BLaER1 treated with 17β-estradiol and CSF1 and Interleukin-3, amounts not matched to agents 10 nM and 100 nM (cell line): Measurements from ENCODE around the gene CYTH4.
A peak's percentile ranks its signal among the peaks of the same experiment; 100 is the strongest.

ENCODE experiments used
- H3K27ac ChIP-seq, 11 experiments: shearing (Covaris generic); formaldehyde crosslinking; 2 replicates each; pipeline ENCODE4 v1.8.1; 2022
- H3K27me3 ChIP-seq, 11 experiments: shearing (Covaris generic); formaldehyde crosslinking; 2 replicates each; pipeline ENCODE4 v1.8.1; 2022
- H3K36me3 ChIP-seq, 11 experiments: shearing (Covaris generic); formaldehyde crosslinking; 2 replicates each; pipeline ENCODE4 v1.8.1; 2022
- H3K4me1 ChIP-seq, 10 experiments: shearing (Covaris generic); formaldehyde crosslinking; 2 replicates each; pipeline ENCODE4 v1.8.1; 2022
- H3K4me2 ChIP-seq, 11 experiments: shearing (Covaris generic); formaldehyde crosslinking; 2 replicates each; pipeline ENCODE4 v1.8.1; 2022
- H3K4me3 ChIP-seq, 10 experiments: shearing (Covaris generic); formaldehyde crosslinking; 2 replicates each; pipeline ENCODE4 v1.8.1; 2022
- H3K9ac ChIP-seq, 11 experiments: shearing (Covaris generic); formaldehyde crosslinking; 2 replicates each; pipeline ENCODE4 v1.8.1; 2022
- H3K9me3 ChIP-seq, 11 experiments: shearing (Covaris generic); formaldehyde crosslinking; replicated peaks in 1 of 11; 2 replicates each; pipeline ENCODE4 v1.8.1; 2022
- H4K20me1 ChIP-seq, 11 experiments: shearing (Covaris generic); formaldehyde crosslinking; 2 replicates each; pipeline ENCODE4 v1.8.1; 2022
- Cebpa-rat ChIP-seq, 11 experiments: shearing (Covaris generic); IDR thresholded peaks; 2 replicates each; pipeline ENCODE4 v1.8.1; 2022

Gene CYTH4

DNA sequence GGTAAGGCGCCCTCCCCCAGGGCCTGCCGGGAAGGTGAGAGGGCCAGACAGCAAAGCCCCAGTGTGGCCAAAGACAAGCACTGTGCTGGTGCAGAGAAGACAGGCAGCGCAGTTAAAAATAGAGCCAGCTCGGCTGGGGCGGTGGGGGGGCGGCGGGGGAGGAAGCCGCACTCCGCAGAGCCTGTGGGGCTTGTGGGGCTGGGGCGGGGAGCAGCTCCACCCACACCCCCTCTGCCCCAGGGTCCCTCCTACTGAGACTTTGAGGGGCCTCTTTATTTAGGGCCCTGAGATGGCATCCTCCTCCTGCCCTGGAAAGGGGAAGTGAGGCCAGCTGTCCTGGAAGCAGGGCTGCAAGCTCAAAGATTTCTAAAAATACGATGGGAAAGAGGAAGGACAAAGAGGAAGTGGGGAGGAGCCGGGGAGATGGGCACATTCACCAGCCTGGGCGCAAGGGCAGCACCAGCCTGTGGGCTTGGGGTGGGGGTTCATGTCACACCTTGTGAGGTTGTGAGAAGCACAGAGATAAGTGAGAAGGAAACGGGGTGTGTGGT is 2.6 kb downstream of the CYTH4 start:
- peak overlapping the region; percentile 87 to 95 (median 92) for H3K27ac ChIP-seq
- no peaks in the 10 kb centered on the region for H3K27me3 ChIP-seq
- H3K4me3 ChIP-seq = peak overlapping the region; percentile 58 to 92 (median 67)

DNA sequence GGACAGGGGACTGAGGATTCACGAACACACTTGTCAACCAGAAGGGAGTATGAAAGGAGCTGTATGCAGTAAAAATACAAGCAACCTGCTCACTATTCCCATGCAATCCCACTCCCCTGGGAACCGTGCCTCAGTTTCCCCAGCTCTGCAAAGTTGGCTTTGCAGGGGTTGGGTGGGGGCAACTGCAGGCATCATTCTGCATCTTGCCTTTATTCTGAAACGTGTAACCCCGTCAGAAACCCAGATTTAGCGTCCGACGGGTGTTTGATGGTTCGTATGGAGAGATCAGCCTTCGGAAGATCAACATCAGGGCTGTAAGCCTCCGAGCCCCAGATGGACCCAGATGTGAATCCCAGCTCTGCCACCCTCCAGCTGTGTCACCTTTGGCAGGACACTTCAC is 3.6 kb downstream of the CYTH4 start:
- H3K4me3 ChIP-seq = peak overlapping the region in 5 of 10 experiments; percentile 19 to 86 (median 52); a peak in 8 of 20 replicates
- peaks cover 0 to 56% (median 9%) of the 10 kb centered on the region in 11 experiments; a peak in 12 of 22 replicates for H3K36me3 ChIP-seq
- H3K9ac ChIP-seq = peak overlapping the region in 9 of 11 experiments; percentile 35 to 92 (median 70); a peak in 15 of 22 replicates
- peak overlapping the region; percentile 65 to 99 (median 97) for H3K4me2 ChIP-seq
- peaks cover 0 to 49% (median 0%) of the 10 kb centered on the region in 11 experiments; a peak in 10 of 22 replicates for H4K20me1 ChIP-seq
- H3K9me3 ChIP-seq = peaks cover 0 to 1% (median 0%) of the 10 kb centered on the region in 11 experiments; a peak in 1 of 22 replicates
- peaks cover 69 to 100% (median 97%) of the 10 kb centered on the region in 10 experiments for H3K4me1 ChIP-seq
- no peaks in the 10 kb centered on the region for H3K27me3 ChIP-seq
- H3K27ac ChIP-seq = peak overlapping the region; percentile 75 to 95 (median 92); a peak in 21 of 22 replicates
- no peak for TF ChIP-seq Cebpa-rat (IDR thresholded peaks at IDR 0.05)

More for the DNA sequence above, 2.6 kb downstream of the CYTH4 start:
- H3K4me2 ChIP-seq = peak overlapping the region; percentile 96 to 100 (median 99)
- no peak for TF ChIP-seq Cebpa-rat (IDR thresholded peaks at IDR 0.05)
- H3K4me1 ChIP-seq = peaks cover 69 to 100% (median 97%) of the 10 kb centered on the region in 10 experiments
- H3K36me3 ChIP-seq = peaks cover 0 to 46% (median 9%) of the 10 kb centered on the region in 11 experiments; a peak in 11 of 22 replicates
- peak overlapping the region; percentile 75 to 92 (median 82) for H3K9ac ChIP-seq
- peaks cover 0 to 6% (median 0%) of the 10 kb centered on the region in 11 experiments; a peak in 4 of 22 replicates for H3K9me3 ChIP-seq
- peaks cover 0 to 38% (median 0%) of the 10 kb centered on the region in 11 experiments; a peak in 8 of 22 replicates for H4K20me1 ChIP-seq

DNA sequence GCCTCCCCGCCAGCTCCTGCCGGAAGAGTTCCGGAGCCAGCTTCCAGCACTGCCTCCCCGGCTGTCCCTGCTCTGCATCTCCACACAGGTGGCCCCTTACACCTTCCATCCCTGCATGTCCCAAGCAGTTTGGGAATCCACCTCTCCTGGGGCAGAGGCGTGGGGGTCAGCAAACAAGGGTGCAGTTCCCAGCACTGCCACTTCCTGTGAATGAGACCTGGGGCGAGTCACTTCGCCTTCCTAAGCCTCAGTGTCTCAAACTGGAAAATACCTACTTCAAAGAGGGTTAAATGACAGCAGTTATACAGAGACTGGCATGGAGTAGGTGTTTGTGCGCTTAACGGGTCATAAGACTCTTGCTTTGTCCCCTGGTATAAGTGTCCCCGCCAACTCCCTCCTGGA is 5.2 kb downstream of the CYTH4 start:
- peaks cover 73 to 100% (median 96%) of the 10 kb centered on the region in 10 experiments for H3K4me1 ChIP-seq
- H3K36me3 ChIP-seq = peaks cover 8 to 72% (median 21%) of the 10 kb centered on the region in 11 experiments; a peak in 20 of 22 replicates
- H3K9ac ChIP-seq = peak overlapping the region in 2 of 11 experiments; percentile 28 to 92; a peak in 2 of 22 replicates
- H4K20me1 ChIP-seq = peaks cover 0 to 65% (median 6%) of the 10 kb centered on the region in 11 experiments; a peak in 10 of 22 replicates
- peak overlapping the region; percentile 65 to 99 (median 97); a peak in 20 of 22 replicates for H3K4me2 ChIP-seq
- H3K9me3 ChIP-seq = peaks cover 0 to 12% (median 8%) of the 10 kb centered on the region in 11 experiments; a peak in 14 of 22 replicates
- H3K27ac ChIP-seq = peak overlapping the region in 9 of 11 experiments; percentile 23 to 95 (median 90); a peak in 12 of 22 replicates
- no peak for TF ChIP-seq Cebpa-rat (IDR thresholded peaks at IDR 0.05)
- peak overlapping the region in 2 of 10 experiments; percentile 52 to 86; a peak in 2 of 20 replicates for H3K4me3 ChIP-seq
- no peaks in the 10 kb centered on the region for H3K27me3 ChIP-seq

DNA sequence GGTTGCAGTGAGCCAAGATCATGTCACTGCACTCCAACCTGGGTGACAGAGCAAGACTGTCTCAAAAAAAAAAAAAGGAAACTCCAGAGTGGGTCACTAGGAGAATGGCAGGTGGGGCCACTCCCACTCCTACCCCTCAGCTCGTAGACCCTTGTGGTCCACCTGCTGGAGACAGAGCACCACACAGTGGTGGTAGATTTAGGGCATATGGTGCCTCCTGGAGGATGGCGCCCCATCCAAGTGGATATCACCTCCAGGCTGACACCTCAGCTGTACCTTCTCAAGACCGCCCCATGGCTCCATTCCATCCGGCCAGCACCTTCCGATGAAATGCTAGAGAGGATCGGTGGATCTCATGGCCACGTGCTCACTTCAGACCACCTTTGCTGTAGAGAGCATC is 6.2 kb downstream of the CYTH4 start:
- Histone ChIP-seq H4K20me1 (peaks cover 0 to 75% (median 6%) of the 10 kb centered on the region in 11 experiments; a peak in 10 of 22 replicates), H3K27ac (peak overlapping the region in 3 of 11 experiments; percentile 66 to 90 (median 80); a peak in 4 of 22 replicates), H3K4me3 (no peak overlapping the region), H3K9me3 (peaks cover 0 to 12% (median 8%) of the 10 kb centered on the region in 11 experiments; a peak in 14 of 22 replicates), H3K27me3 (no peaks in the 10 kb centered on the region), H3K9ac (no peak overlapping the region), H3K4me2 (peak overlapping the region; percentile 47 to 99 (median 96)), H3K36me3 (peaks cover 13 to 82% (median 28%) of the 10 kb centered on the region in 11 experiments; a peak in 20 of 22 replicates), H3K4me1 (peaks cover 82 to 94% (median 88%) of the 10 kb centered on the region in 10 experiments)
- TF ChIP-seq Cebpa-rat (IDR thresholded peaks at IDR 0.05) = no peak

DNA sequence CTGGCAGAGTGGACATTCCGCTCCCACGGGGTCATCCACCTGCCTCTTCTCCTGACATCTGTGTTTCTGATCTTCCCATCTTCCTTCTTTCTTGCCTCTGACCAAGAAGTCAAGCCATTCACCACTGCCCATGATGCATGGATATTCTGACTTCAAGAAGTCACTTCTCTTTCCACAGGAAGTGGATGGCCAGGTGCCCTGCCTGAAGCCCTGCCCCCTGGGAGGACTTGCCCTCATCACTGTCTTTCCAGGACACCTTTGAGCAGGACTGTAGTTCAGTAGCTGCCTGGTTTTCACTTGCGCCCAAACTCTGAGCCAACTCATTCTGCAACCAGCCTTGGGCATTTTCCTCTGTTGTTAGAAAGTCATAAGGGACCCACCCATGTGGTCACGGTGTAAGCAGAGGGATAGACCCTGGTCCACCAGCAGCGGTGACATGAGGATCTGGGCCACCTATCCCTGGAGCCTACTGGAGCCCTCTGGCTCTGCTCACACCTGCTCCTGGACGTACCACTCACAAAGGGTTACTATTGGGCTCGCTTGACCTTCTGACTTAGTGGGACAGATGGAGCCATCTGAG is 6.9 kb downstream of the CYTH4 start:
- Histone ChIP-seq H3K27ac (peak overlapping the region in 7 of 11 experiments; percentile 19 to 90 (median 66); a peak in 10 of 22 replicates), H3K27me3 (no peaks in the 10 kb centered on the region), H3K4me3 (no peak overlapping the region; a peak in 1 of 20 replicates), H3K4me2 (peak overlapping the region; percentile 47 to 99 (median 96)), H4K20me1 (peaks cover 0 to 80% (median 6%) of the 10 kb centered on the region in 11 experiments; a peak in 10 of 22 replicates), H3K9me3 (peaks cover 0 to 12% (median 8%) of the 10 kb centered on the region in 11 experiments; a peak in 14 of 22 replicates), H3K9ac (no peak overlapping the region), H3K36me3 (peaks cover 13 to 86% (median 30%) of the 10 kb centered on the region in 11 experiments; a peak in 20 of 22 replicates), H3K4me1 (peaks cover 80 to 89% (median 86%) of the 10 kb centered on the region in 10 experiments)
- TF ChIP-seq Cebpa-rat (IDR thresholded peaks at IDR 0.05) = no peak

DNA sequence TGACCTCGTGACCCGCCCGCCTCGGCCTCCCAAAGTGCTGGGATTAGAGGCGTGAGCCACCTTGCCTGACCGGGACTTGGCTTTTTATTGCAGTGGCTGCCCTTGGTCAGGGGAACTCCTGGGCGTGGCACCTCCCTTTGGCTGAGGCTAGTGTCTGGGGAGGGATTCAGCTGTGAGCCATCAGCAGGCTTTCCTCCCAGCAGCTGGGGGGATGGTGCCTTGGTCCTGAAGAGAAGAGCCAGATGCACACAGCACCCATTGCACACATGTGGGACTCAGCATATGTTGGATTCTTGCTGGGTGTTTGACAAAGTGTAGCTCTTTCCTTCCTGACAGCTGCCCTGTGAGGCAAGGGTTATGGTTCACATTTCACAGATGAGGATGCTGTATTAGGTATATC is 8.4 kb downstream of the CYTH4 start:
- H3K27ac ChIP-seq = peak overlapping the region in 7 of 11 experiments; percentile 20 to 90 (median 80); a peak in 13 of 22 replicates
- H3K9ac ChIP-seq = peak overlapping the region in 8 of 11 experiments; percentile 0 to 68 (median 52); a peak in 14 of 22 replicates
- H3K4me2 ChIP-seq = peak overlapping the region; percentile 47 to 99 (median 96)
- no peaks in the 10 kb centered on the region for H3K27me3 ChIP-seq
- peak in 2 of 11 experiments; percentile 46 to 79; a peak in 4 of 22 replicates for TF ChIP-seq Cebpa-rat (IDR thresholded peaks at IDR 0.05)
- peaks cover 83 to 97% (median 87%) of the 10 kb centered on the region in 10 experiments for H3K4me1 ChIP-seq
- H3K9me3 ChIP-seq = peaks cover 0 to 12% (median 8%) of the 10 kb centered on the region in 11 experiments; a peak in 14 of 22 replicates
- H3K4me3 ChIP-seq = no peak overlapping the region; a peak in 1 of 20 replicates
- peaks cover 0 to 95% (median 6%) of the 10 kb centered on the region in 11 experiments; a peak in 10 of 22 replicates for H4K20me1 ChIP-seq
- peaks cover 13 to 97% (median 32%) of the 10 kb centered on the region in 11 experiments; a peak in 20 of 22 replicates for H3K36me3 ChIP-seq

DNA sequence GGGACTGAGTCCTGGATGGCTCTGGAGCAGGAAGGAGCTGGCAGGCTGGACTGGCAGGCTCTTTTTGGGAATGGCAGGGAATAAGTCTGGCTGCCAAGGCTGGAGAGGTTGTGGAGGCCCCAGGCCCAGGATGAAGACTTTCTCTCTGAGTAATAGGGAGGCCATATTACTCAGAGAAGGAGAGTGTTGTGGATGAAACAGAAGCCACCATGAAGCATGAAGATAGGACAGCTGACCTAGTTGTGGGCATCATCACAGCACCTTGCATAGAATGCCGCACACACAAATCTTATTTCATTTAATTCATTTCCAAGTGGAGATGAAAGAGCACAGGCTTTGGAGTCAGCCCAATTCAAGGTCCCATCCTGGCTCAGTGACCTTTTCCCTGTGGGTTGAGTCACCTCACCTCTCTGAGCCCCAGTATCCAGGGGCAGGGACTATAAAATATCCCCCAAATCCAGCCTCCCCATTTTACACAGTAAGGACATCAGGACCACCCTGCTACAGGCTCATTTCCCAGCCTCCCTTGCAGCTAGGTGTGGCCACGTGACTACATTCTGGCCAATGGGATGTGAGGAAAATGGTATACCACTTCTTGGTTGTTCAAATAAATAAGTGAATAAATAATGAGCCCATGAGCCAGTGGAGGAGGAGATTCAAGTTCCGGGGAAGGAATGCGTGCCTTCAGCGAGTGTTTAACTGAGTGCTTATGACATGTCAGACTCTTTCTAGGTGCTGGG is 9.4 kb downstream of the CYTH4 start:
- H4K20me1 ChIP-seq = peaks cover 0 to 98% (median 6%) of the 10 kb centered on the region in 11 experiments; a peak in 10 of 22 replicates
- peak overlapping the region in 6 of 11 experiments; percentile 24 to 68 (median 61); a peak in 10 of 22 replicates for H3K9ac ChIP-seq
- peak overlapping the region; percentile 47 to 99 (median 96) for H3K4me2 ChIP-seq
- peaks cover 0 to 12% (median 8%) of the 10 kb centered on the region in 11 experiments; a peak in 14 of 22 replicates for H3K9me3 ChIP-seq
- H3K27me3 ChIP-seq = no peaks in the 10 kb centered on the region
- no peak for TF ChIP-seq Cebpa-rat (IDR thresholded peaks at IDR 0.05)
- no peak overlapping the region for H3K4me3 ChIP-seq
- H3K27ac ChIP-seq = peak overlapping the region in 8 of 11 experiments; percentile 20 to 90 (median 64); a peak in 14 of 22 replicates
- H3K4me1 ChIP-seq = peaks cover 82 to 97% (median 87%) of the 10 kb centered on the region in 10 experiments
- peaks cover 13 to 97% (median 42%) of the 10 kb centered on the region in 11 experiments; a peak in 20 of 22 replicates for H3K36me3 ChIP-seq
